HG02588 (cell line): ENCODE measurements around the gene RNF157.
A peak's percentile ranks its signal among the peaks of the same experiment; 100 is the strongest.
"Not testable (repeated sequence)": the region's sequence is repeated elsewhere in the genome, so short reads cannot be mapped to it uniquely, and the experiment has no call there.

Source experiments
- ATAC-seq: cut with Tn5 transposase; IDR thresholded peaks from one replicate; pipeline ENCODE4 v1.9.1; 2021; ENCODE audit warnings: mild to moderate bottlenecking, moderate library complexity; ENCODE audit not compliant: unreplicated experiment

Gene RNF157

GRCh38 chr17:76195281-76196096 is 44.8 kb downstream of the RNF157 start:
- ATAC-seq: no peak

- ATAC-seq: no peak
Observed at GRCh38 chr17:76193591-76193990, 46.7 kb downstream of the RNF157 start.

- ATAC-seq: peak; percentile 57
Observed at GRCh38 chr17:76191896-76192295, 48.4 kb downstream of the RNF157 start.

GRCh38 chr17:76189741-76190140 is 50.6 kb downstream of the RNF157 start:
- no peak for ATAC-seq

GRCh38 chr17:76189247-76189646 is 51.0 kb downstream of the RNF157 start:
- no peak for ATAC-seq

- ATAC-seq: no peak
Observed at GRCh38 chr17:76188213-76189016, 51.9 kb downstream of the RNF157 start.

- ATAC-seq: not testable (repeated sequence)
Observed at GRCh38 chr17:76186774-76187173, 53.5 kb downstream of the RNF157 start.

GRCh38 chr17:76184290-76184689 is 56.0 kb downstream of the RNF157 start:
- ATAC-seq: no peak

- ATAC-seq: no peak
Observed at GRCh38 chr17:76182016-76182764, 58.1 kb downstream of the RNF157 start.

GRCh38 chr17:76179496-76180467 is 60.5 kb downstream of the RNF157 start:
- ATAC-seq: no peak

- ATAC-seq: no peak
Observed at GRCh38 chr17:76178124-76178523, 62.2 kb downstream of the RNF157 start.

GRCh38 chr17:76176701-76177574 is 63.4 kb downstream of the RNF157 start:
- ATAC-seq: no peak

GRCh38 chr17:76174037-76174436 is 66.3 kb downstream of the RNF157 start:
- ATAC-seq: no peak

GRCh38 chr17:76173474-76173873 is 66.8 kb downstream of the RNF157 start:
- no peak for ATAC-seq

GRCh38 chr17:76171706-76172105 is 68.6 kb downstream of the RNF157 start:
- no peak for ATAC-seq

- ATAC-seq: no peak
Observed at GRCh38 chr17:76170114-76170513, 70.2 kb downstream of the RNF157 start.

GRCh38 chr17:76166906-76167305 is 73.4 kb downstream of the RNF157 start:
- no peak for ATAC-seq

GRCh38 chr17:76166168-76166567 is 74.1 kb downstream of the RNF157 start:
- no peak for ATAC-seq

- no peak for ATAC-seq
Observed at GRCh38 chr17:76164331-76164730, 76.0 kb downstream of the RNF157 start.
